ENCODE data around the gene IGFL4. TPM values are rescaled to one million over a fixed set of nuclear protein-coding genes. Genes with fewer than 3 reads are reported as not detected.

Gene IGFL4
- total and polyA plus RNA-seq, 9 of the 15 experiments (the other 6 are each of a cell fraction or from before 2014, with no cell fraction given): not detected

GRCh38 chr19:45994998-45995714 is 45.6 kb downstream of the IGFL4 start, which contains the start of gene CCDC61 (continued):
- no peak for TF ChIP-seq ELK1 (CRISPR knock-in tag; IDR thresholded peaks at IDR 0.05)
- peak; percentile 80 for TF ChIP-seq CREM (IDR thresholded peaks at IDR 0.05; ENCODE audit: low read depth)
- no peak for TF ChIP-seq MCM5 (IDR thresholded peaks at IDR 0.05; ENCODE audit: low read depth)
- TF ChIP-seq, protein P1, sequence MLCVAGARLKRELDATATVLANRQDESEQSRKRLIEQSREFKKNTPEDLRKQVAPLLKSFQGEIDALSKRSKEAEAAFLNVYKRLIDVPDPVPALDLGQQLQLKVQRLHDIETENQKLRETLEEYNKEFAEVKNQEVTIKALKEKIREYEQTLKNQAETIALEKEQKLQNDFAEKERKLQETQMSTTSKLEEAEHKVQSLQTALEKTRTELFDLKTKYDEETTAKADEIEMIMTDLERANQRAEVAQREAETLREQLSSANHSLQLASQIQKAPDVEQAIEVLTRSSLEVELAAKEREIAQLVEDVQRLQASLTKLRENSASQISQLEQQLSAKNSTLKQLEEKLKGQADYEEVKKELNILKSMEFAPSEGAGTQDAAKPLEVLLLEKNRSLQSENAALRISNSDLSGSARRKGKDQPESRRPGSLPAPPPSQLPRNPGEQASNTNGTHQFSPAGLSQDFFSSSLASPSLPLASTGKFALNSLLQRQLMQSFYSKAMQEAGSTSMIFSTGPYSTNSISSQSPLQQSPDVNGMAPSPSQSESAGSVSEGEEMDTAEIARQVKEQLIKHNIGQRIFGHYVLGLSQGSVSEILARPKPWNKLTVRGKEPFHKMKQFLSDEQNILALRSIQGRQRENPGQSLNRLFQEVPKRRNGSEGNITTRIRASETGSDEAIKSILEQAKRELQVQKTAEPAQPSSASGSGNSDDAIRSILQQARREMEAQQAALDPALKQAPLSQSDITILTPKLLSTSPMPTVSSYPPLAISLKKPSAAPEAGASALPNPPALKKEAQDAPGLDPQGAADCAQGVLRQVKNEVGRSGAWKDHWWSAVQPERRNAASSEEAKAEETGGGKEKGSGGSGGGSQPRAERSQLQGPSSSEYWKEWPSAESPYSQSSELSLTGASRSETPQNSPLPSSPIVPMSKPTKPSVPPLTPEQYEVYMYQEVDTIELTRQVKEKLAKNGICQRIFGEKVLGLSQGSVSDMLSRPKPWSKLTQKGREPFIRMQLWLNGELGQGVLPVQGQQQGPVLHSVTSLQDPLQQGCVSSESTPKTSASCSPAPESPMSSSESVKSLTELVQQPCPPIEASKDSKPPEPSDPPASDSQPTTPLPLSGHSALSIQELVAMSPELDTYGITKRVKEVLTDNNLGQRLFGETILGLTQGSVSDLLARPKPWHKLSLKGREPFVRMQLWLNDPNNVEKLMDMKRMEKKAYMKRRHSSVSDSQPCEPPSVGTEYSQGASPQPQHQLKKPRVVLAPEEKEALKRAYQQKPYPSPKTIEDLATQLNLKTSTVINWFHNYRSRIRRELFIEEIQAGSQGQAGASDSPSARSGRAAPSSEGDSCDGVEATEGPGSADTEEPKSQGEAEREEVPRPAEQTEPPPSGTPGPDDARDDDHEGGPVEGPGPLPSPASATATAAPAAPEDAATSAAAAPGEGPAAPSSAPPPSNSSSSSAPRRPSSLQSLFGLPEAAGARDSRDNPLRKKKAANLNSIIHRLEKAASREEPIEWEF (CRISPR knock-in tag; IDR thresholded peaks at IDR 0.05): no peak
- no peak for TF ChIP-seq ZNF263 (CRISPR knock-in tag; IDR thresholded peaks at IDR 0.05; ENCODE audit: borderline replicate concordance)
- no peak for TF ChIP-seq JUNB (CRISPR knock-in tag; conservative IDR thresholded peaks at IDR 0.05)
- no peak for TF ChIP-seq ARID1B (IDR thresholded peaks at IDR 0.05)
- TF ChIP-seq, protein P2, sequence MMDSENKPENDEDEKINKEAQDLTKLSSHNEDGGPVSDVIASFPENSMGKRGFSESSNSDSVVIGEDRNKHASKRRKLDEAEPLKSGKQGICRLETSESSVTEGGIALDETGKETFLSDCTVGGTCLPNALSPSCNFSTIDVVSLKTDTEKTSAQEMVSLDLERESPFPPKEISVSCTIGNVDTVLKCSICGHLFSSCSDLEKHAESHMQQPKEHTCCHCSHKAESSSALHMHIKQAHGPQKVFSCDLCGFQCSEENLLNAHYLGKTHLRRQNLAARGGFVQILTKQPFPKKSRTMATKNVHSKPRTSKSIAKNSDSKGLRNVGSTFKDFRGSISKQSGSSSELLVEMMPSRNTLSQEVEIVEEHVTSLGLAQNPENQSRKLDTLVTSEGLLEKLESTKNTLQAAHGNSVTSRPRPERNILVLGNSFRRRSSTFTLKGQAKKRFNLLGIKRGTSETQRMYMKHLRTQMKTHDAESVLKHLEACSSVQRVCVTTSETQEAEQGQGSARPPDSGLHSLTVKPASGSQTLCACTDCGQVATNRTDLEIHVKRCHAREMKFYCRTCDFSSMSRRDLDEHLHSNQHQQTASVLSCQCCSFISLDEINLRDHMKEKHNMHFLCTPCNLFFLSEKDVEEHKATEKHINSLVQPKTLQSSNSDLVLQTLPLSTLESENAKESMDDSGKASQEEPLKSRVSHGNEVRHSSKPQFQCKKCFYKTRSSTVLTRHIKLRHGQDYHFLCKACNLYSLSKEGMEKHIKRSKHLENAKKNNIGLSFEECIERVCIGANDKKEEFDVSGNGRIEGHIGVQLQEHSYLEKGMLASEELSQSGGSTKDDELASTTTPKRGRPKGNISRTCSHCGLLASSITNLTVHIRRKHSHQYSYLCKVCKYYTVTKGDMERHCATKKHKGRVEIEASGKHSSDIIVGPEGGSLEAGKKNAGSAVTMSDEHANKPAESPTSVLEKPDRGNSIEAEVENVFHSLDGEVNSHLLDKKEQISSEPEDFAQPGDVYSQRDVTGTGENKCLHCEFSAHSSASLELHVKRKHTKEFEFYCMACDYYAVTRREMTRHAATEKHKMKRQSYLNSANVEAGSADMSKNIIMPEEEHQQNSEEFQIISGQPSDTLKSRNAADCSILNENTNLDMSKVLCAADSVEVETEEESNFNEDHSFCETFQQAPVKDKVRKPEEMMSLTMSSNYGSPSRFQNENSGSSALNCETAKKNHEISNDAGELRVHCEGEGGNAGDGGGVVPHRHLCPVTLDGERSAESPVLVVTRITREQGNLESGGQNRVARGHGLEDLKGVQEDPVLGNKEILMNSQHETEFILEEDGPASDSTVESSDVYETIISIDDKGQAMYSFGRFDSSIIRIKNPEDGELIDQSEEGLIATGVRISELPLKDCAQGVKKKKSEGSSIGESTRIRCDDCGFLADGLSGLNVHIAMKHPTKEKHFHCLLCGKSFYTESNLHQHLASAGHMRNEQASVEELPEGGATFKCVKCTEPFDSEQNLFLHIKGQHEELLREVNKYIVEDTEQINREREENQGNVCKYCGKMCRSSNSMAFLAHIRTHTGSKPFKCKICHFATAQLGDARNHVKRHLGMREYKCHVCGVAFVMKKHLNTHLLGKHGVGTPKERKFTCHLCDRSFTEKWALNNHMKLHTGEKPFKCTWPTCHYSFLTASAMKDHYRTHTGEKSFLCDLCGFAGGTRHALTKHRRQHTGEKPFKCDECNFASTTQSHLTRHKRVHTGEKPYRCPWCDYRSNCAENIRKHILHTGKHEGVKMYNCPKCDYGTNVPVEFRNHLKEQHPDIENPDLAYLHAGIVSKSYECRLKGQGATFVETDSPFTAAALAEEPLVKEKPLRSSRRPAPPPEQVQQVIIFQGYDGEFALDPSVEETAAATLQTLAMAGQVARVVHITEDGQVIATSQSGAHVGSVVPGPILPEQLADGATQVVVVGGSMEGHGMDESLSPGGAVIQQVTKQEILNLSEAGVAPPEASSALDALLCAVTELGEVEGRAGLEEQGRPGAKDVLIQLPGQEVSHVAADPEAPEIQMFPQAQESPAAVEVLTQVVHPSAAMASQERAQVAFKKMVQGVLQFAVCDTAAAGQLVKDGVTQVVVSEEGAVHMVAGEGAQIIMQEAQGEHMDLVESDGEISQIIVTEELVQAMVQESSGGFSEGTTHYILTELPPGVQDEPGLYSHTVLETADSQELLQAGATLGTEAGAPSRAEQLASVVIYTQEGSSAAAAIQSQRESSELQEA (IDR thresholded peaks at IDR 0.05; ENCODE audit: low read depth): no peak
- no peak for TF ChIP-seq NFIX (CRISPR knock-in tag; IDR thresholded peaks at IDR 0.05; ENCODE audit: low read depth)
- TF ChIP-seq, protein P3, sequence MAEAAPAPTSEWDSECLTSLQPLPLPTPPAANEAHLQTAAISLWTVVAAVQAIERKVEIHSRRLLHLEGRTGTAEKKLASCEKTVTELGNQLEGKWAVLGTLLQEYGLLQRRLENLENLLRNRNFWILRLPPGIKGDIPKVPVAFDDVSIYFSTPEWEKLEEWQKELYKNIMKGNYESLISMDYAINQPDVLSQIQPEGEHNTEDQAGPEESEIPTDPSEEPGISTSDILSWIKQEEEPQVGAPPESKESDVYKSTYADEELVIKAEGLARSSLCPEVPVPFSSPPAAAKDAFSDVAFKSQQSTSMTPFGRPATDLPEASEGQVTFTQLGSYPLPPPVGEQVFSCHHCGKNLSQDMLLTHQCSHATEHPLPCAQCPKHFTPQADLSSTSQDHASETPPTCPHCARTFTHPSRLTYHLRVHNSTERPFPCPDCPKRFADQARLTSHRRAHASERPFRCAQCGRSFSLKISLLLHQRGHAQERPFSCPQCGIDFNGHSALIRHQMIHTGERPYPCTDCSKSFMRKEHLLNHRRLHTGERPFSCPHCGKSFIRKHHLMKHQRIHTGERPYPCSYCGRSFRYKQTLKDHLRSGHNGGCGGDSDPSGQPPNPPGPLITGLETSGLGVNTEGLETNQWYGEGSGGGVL (CRISPR knock-in tag; IDR thresholded peaks at IDR 0.05): no peak
- peak; percentile 61; the same call in 1 of the 2 replicates for TF ChIP-seq PML (IDR thresholded peaks at IDR 0.05; ENCODE audit: low read length)
